Measurements from ENCODE around the gene HYAL2. TPM values are rescaled to one million over a fixed set of nuclear protein-coding genes. Genes with fewer than 3 reads are reported as not detected.

The HYAL2 gene
- polyA plus RNA-seq, 2 of the 4 experiments (the other 2 are of a cell fraction): 24.5 to 31.0 TPM

DNA sequence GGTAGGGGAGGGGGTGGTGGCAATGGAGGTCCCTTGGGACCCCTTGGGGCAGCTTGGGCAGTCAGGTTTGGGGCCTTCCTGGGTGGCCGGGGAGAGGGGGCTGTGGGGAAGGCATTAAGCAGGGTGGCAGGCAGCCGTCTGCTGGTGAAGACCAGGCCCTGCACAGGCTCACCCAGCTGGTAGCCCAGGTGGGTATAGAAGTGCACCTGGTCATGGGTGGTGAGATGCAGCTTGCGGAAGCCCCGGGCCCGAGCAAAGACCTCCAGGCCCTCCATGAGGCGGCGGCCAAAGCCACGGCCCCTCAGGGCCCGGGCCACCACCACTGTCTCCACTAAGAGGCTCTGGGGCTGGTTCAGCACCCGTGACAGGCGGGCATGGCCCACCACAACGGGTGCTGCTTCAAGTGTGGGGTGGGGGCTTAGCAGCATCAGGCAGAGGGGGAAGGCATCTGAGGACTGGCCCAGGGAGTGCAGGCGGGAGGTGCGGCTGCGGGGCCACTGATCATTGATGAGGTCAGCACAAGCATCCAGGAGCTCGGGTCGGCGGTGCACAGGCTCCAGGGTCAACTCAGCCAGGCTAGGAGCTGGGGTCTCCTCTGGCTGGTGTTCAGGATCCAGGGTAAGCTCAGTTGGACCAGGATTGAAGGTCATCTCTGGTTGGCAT, 25.7 kb downstream of the HYAL2 start:
- no peak overlapping the region for H3K4me2 ChIP-seq
- ChIA-PET CTCF (interaction anchor here (0.8 kb wide), 2 partner anchors 33 to 51 kb away, joined by 3 read pairs; no protein-coding TSS in a partner anchor), POLR2A (no interaction called here)
- H3K27ac ChIP-seq: no peak overlapping the region
- DNase-seq (ENCODE audit: low read depth in 1 of 2, low spot score in 1 of 2): no peak
- peaks cover 23% of the 10 kb centered on the region; the same call in 2 of the 3 replicates for H3K4me1 ChIP-seq
- WGBS (ENCODE audit: missing lambda C conversion rate): 100% methylated on average over 3 of the region's 18 CpGs
- FAIRE-seq: no peak
- no peaks in the 10 kb centered on the region for H3K9me3 ChIP-seq
- TF ChIP-seq RAD21 (conservative IDR thresholded peaks at IDR 0.05 in 1 of 2, IDR thresholded peaks at IDR 0.05 in 1 of 2) (no peak), ZNF302 (CRISPR knock-in tag; IDR thresholded peaks at IDR 0.05) (no peak), POLR2A (IDR thresholded peaks at IDR 0.05; ENCODE audit: low read length) (no peak), EHMT2 (IDR thresholded peaks at IDR 0.05; ENCODE audit: low read depth) (no peak), KDM1A (IDR thresholded peaks at IDR 0.05; ENCODE audit: low read depth) (no peak), HDAC2 (IDR thresholded peaks at IDR 0.05) (no peak), JUNB (IDR thresholded peaks at IDR 0.05) (no peak), HOXB13 (CRISPR knock-in tag; IDR thresholded peaks at IDR 0.05; ENCODE audit: low read depth) (no peak), EP300 (IDR thresholded peaks at IDR 0.05) (no peak), CEBPB (IDR thresholded peaks at IDR 0.05) (no peak), HOXA7 (CRISPR knock-in tag; IDR thresholded peaks at IDR 0.05) (no peak), KDM5A (IDR thresholded peaks at IDR 0.05) (no peak), CBX2 (IDR thresholded peaks at IDR 0.05; ENCODE audit: borderline replicate concordance, low read depth) (no peak), EHF (CRISPR knock-in tag; IDR thresholded peaks at IDR 0.05) (no peak), RFX5 (IDR thresholded peaks at IDR 0.05) (no peak), CHD2 (IDR thresholded peaks at IDR 0.05; ENCODE audit: low read length, partially characterized antibody) (no peak), SREBF2 (IDR thresholded peaks at IDR 0.05) (no peak)
- TF ChIP-seq, protein P1, sequence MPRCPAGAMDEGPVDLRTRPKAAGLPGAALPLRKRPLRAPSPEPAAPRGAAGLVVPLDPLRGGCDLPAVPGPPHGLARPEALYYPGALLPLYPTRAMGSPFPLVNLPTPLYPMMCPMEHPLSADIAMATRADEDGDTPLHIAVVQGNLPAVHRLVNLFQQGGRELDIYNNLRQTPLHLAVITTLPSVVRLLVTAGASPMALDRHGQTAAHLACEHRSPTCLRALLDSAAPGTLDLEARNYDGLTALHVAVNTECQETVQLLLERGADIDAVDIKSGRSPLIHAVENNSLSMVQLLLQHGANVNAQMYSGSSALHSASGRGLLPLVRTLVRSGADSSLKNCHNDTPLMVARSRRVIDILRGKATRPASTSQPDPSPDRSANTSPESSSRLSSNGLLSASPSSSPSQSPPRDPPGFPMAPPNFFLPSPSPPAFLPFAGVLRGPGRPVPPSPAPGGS (IDR thresholded peaks at IDR 0.05): no peak
- H3K4me3 ChIP-seq: no peak overlapping the region
- no peak for ATAC-seq

DNA sequence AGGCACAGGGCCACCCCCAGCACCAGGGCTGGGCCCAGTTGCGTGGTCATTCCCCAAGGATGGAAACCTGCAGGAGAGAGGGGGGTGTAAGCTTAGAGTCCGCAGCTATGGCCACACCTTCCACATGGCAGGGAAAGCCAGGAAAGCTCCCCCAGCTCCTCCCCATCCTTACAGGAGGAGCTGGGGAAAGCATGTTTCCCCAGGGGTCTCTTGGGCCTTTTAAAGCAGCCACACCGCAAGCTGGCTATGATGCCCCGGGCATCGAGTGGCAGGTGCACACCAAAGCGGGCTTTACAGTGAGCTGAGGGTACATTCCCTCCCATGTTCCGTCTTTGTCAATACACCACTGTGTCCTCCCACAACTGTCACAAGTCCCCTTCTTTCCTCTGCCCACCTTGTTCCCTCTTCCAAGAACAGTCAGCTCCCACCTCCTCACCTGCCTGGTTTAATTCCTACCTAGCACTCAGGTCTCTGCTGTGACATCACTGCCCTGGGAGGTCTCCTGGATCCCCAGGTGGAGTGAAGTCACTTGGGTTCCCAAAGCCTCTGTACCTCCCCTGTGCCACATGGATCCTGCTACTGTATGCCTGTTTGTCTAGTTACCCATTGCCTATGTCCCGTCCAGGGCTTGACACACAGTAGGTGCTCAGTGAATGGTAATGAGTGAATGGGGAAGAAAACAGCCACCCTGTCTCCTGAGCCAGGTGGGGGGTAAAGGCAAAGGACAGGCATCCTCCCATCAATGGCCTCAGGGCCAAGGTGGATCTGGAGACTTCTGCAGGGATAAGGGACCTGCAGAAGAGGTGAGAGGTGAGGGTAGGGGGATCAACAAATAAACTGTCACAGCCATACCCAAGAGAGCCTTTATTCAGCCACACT, 26.8 kb downstream of the HYAL2 start:
- FAIRE-seq: no peak
- ChIA-PET CTCF (interaction anchor here (1.1 to 1.5 kb wide), 3 partner anchors 21 to 49 kb away, joined by 3 to 5 read pairs (median 4); no protein-coding TSS in a partner anchor), POLR2A (no interaction called here)
- peaks cover 26% of the 10 kb centered on the region; the same call in 2 of the 3 replicates for H3K4me1 ChIP-seq
- H3K4me3 ChIP-seq: no peak overlapping the region
- no peaks in the 10 kb centered on the region for H3K9me3 ChIP-seq
- DNase-seq (ENCODE audit: low read depth in 1 of 2, low spot score in 1 of 2): no peak
- ATAC-seq: no peak
- TF ChIP-seq JUNB (IDR thresholded peaks at IDR 0.05) (no peak), RNF2 (IDR thresholded peaks at IDR 0.05; ENCODE audit: borderline replicate concordance, low read depth) (no peak), MAFK (IDR thresholded peaks at IDR 0.05; ENCODE audit: partially characterized antibody) (no peak), HOXA7 (CRISPR knock-in tag; IDR thresholded peaks at IDR 0.05) (no peak), KDM5A (IDR thresholded peaks at IDR 0.05) (no peak), TP53 (CRISPR knock-in tag; IDR thresholded peaks at IDR 0.05) (no peak), EP300 (IDR thresholded peaks at IDR 0.05) (no peak), HOXB5 (CRISPR knock-in tag; IDR thresholded peaks at IDR 0.05) (no peak), FOSL2 (IDR thresholded peaks at IDR 0.05) (no peak), FOSL2 (CRISPR knock-in tag; IDR thresholded peaks at IDR 0.05) (no peak), ELK1 (IDR thresholded peaks at IDR 0.05; ENCODE audit: low read depth, low read length) (no peak), JUN (IDR thresholded peaks at IDR 0.05) (no peak)
- H3K4me2 ChIP-seq: no peak overlapping the region
- no peak overlapping the region for H3K27ac ChIP-seq
- 84% methylated on average over 8 of the region's 8 CpGs for WGBS (ENCODE audit: missing lambda C conversion rate)

Data from A549 (cell line).